ENCODE measurements around the gene ANXA8. TPM values are rescaled to one million over a fixed set of nuclear protein-coding genes. Genes with fewer than 3 reads are reported as not detected.

The ANXA8 gene
- total and polyA plus RNA-seq, 10 of the 15 experiments (the other 5 are each of a cell fraction or from before 2014, with no cell fraction given): 0.10 to 0.53 (median 0.41) TPM; not detected in 3

GRCh38 chr10:47452495-47453140, 31.3 kb downstream of the ANXA8 start:
- H4K20me1 ChIP-seq (ENCODE audit: control insufficient read depth, insufficient read depth): no peaks in the 10 kb centered on the region
- TF ChIP-seq NFYA (IDR thresholded peaks at IDR 0.05; ENCODE audit: borderline replicate concordance, low read depth, low read length) (no peak), FOXM1 (IDR thresholded peaks at IDR 0.05; ENCODE audit: low read depth, low read length) (no peak), NR2C2 (IDR thresholded peaks at IDR 0.05; ENCODE audit: borderline replicate concordance, control insufficient read depth, insufficient read length, low read depth) (no peak), SREBF1 (IDR thresholded peaks at IDR 0.05; ENCODE audit: low read length) (no peak), HDAC2 (IDR thresholded peaks at IDR 0.05) (no peak)
- TF ChIP-seq, protein P1, sequence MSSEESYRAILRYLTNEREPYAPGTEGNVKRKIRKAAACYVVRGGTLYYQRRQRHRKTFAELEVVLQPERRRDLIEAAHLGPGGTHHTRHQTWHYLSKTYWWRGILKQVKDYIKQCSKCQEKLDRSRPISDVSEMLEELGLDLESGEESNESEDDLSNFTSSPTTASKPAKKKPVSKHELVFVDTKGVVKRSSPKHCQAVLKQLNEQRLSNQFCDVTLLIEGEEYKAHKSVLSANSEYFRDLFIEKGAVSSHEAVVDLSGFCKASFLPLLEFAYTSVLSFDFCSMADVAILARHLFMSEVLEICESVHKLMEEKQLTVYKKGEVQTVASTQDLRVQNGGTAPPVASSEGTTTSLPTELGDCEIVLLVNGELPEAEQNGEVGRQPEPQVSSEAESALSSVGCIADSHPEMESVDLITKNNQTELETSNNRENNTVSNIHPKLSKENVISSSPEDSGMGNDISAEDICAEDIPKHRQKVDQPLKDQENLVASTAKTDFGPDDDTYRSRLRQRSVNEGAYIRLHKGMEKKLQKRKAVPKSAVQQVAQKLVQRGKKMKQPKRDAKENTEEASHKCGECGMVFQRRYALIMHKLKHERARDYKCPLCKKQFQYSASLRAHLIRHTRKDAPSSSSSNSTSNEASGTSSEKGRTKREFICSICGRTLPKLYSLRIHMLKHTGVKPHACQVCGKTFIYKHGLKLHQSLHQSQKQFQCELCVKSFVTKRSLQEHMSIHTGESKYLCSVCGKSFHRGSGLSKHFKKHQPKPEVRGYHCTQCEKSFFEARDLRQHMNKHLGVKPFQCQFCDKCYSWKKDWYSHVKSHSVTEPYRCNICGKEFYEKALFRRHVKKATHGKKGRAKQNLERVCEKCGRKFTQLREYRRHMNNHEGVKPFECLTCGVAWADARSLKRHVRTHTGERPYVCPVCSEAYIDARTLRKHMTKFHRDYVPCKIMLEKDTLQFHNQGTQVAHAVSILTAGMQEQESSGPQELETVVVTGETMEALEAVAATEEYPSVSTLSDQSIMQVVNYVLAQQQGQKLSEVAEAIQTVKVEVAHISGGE (CRISPR knock-in tag; IDR thresholded peaks at IDR 0.05): no peak
- H3K9ac ChIP-seq (ENCODE audit: control insufficient read depth, insufficient read depth, low read length): no peak overlapping the region
- no peaks in the 10 kb centered on the region for H3K4me1 ChIP-seq (ENCODE audit: control insufficient read depth, insufficient read depth, low read length)
- no peak overlapping the region for H3K4me2 ChIP-seq (ENCODE audit: control insufficient read depth, insufficient read depth)
- DNase-seq (ENCODE audit: low read depth, low spot score) (no peak), ATAC-seq (no peak), FAIRE-seq (no peak)
- WGBS (ENCODE audit: insufficient coverage, insufficient replicate concordance, low lambda C conversion rate, missing lambda C conversion rate): 24% methylated on average over 11 of the region's 11 CpGs
- POLR2A ChIA-PET: no interaction called here
- no peak overlapping the region for H2AFZ ChIP-seq (ENCODE audit: control insufficient read depth, low read depth, low read length)
- H3K9me3 ChIP-seq (replicated peaks; ENCODE audit: control insufficient read depth, insufficient read depth, low read length): no peaks in the 10 kb centered on the region
- intact Hi-C loops (cut with micrococcal nuclease; ENCODE audit: unreplicated experiment) (no loop called here), in situ Hi-C loops (cut with MboI) (no loop called here)
- CTCF ChIA-PET: no interaction called here
- no TSS peak for BruUV-seq (replicated peaks)
- no peaks in the 10 kb centered on the region for H3K79me2 ChIP-seq (ENCODE audit: control insufficient read depth, insufficient read depth, low read length)
- peaks cover 0 to 8% of the 10 kb centered on the region in 2 experiments; a peak in 3 of 4 replicates for H3K27me3 ChIP-seq (replicated peaks in 1 of 2; ENCODE audit: control insufficient read depth in 2 of 2, insufficient read depth in 2 of 2, low read length in 1 of 2)
- no peak overlapping the region for H3K4me3 ChIP-seq
- SMC1A ChIA-PET (ENCODE audit: uncharacterized antibody, unreplicated experiment): no interaction called here
- RAD21 ChIA-PET (ENCODE audit: unreplicated experiment): interaction anchor here (0.6 kb wide), 1 partner anchor 670 kb away, joined by 3 read pairs; no protein-coding TSS in a partner anchor
- H3K36me3 ChIP-seq (ENCODE audit: control insufficient read depth in 2 of 2, insufficient read depth in 2 of 2, low read length in 1 of 2): no peaks in the 10 kb centered on the region
- H3K27ac ChIP-seq (ENCODE audit: control insufficient read depth, insufficient read depth): no peak overlapping the region

Measured in GM12878 (cell line).